Psoas muscle (tissue), 8 donors: ENCODE data around the gene CAVIN1. TPM values are rescaled to one million over a fixed set of nuclear protein-coding genes. Genes with fewer than 3 reads are reported as not detected.

Experiments used
- ATAC-seq, 4 donors: fragments of 200-7000 bp; cut with Tn5 transposase; one replicate each; pipeline ENCODE4 v1.9.1; 2020; ENCODE audit warnings: moderate library complexity in 3 of 4, mild to moderate bottlenecking in 2 of 4
- DNase-seq, 2 donors: peaks; one replicate each; pipeline ENCODE4 v3.0.0-alpha.2; 2020
- H3K27ac ChIP-seq: fragments of 200-600 bp; one replicate; pipeline ENCODE4 v1.8.0; 2022
- H3K27me3 ChIP-seq, 3 donors: fragments of 200-600 bp in 1 of 3; one replicate each; pipeline versions ENCODE4 v1.6.1 to v1.8.0; 2013 to 2022; ENCODE audit warnings: low read length in 2 of 3, mild to moderate bottlenecking in 2 of 3, moderate library complexity in 1 of 3; ENCODE audit not compliant: insufficient read depth in 3 of 3
- H3K36me3 ChIP-seq, 2 donors: fragments of 200-600 bp in 1 of 2; one replicate each; pipeline versions ENCODE4 v1.6.1 to v1.8.0; 2013 to 2022; ENCODE audit warnings: low read depth in 1 of 2, mild to moderate bottlenecking in 1 of 2, moderate library complexity in 1 of 2; ENCODE audit not compliant: insufficient read depth in 1 of 2
- H3K4me1 ChIP-seq: fragments of 200-600 bp; one replicate; pipeline ENCODE4 v1.8.0; 2022
- H3K4me3 ChIP-seq: fragments of 200-600 bp; one replicate; pipeline ENCODE4 v1.8.0; 2022; ENCODE audit warnings: mild to moderate bottlenecking
- H3K9me3 ChIP-seq: fragments of 200-600 bp; one replicate; pipeline ENCODE4 v1.8.0; 2022
- WGBS, 3 donors: extraction: QIAGEN DNeasy Blood & Tissue Kit; methylation state at CpG; one replicate each; pipeline versions ENCODE4 v1.1.6 to v1.1.7; 2013; 5-methylcytosine and 5-hydroxymethylcytosine counted together
- intact Hi-C, 2 donors: fragments of 100-400 bp; cut with DNase I; formaldehyde crosslinking; loops; one replicate each; pipeline versions ENCODE4 v1.11.0 to v1.14.2; 2022
- long read RNA-seq, 2 donors: library from polyadenylated mRNA; unstranded; transcript quantifications; one replicate each; pipeline ENCODE4 v2.0.0, GENCODE V29; 2021
- polyA plus RNA-seq, 3 donors: library from polyadenylated mRNA; stranded (reverse); fragments of 200-250 nt; gene quantifications; one replicate each; pipeline ENCODE4 v1.2.3, GENCODE V29; 2013
- total RNA-seq, 4 donors: library from RNA; stranded (reverse); fragmentation: NEBNext Ultra II Directional in 2 of 4; extraction: Animal tissue kit (Norgen Biotek cat#: 25700) in 2 of 4; gene quantifications; one replicate each; pipeline versions ENCODE4 v1.2.1 to v1.2.4, GENCODE V29; 2021 to 2023
- TF ChIP-seq, protein P1 (sequence below): fragments of 200-600 bp; IDR thresholded peaks from one replicate; pipeline ENCODE4 v1.8.0; 2022; ENCODE audit warnings: antibody characterized with exemption
- donor health status: healthy with polysubstance abuse.
- donor health status: DM: no; HTN: no; CAD: no; lungs with moderate emphysema.
- donor health status: Bipolar disorder and iron deficiency.
- donor health status: healthy.
- donor health status: DM: yes; HTN: yes; CAD: no.
- donor health status: DM: no; HTN: no; CAD: no.
- donor health status: DM: no; HTN: no; CAD: no.
- donor health status: DM: yes; HTN: yes; CAD: no.

Gene CAVIN1, protein sequence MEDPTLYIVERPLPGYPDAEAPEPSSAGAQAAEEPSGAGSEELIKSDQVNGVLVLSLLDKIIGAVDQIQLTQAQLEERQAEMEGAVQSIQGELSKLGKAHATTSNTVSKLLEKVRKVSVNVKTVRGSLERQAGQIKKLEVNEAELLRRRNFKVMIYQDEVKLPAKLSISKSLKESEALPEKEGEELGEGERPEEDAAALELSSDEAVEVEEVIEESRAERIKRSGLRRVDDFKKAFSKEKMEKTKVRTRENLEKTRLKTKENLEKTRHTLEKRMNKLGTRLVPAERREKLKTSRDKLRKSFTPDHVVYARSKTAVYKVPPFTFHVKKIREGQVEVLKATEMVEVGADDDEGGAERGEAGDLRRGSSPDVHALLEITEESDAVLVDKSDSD
- total RNA-seq, result 100 to 1,000 TPM; 109 to 151 (median 128) TPM
- 10 to 100 TPM; 69.5 to 92.6 (median 92.0) TPM for polyA plus RNA-seq
- long read RNA-seq, donor 1, transcript CAVIN1-201 (2 exons, 3,828 nt), result major isoform, 94 of 215 reads
- long read RNA-seq, donor 1, partial matches to known transcripts, result 5 of 215 reads
- long read RNA-seq, donor 1, other reads (novel, unspliced or antisense), result 116 of 215 reads
- long read RNA-seq, donor 2, transcript CAVIN1-201 (2 exons, 3,828 nt), result major isoform, 87 of 325 reads
- long read RNA-seq, donor 2, partial matches to known transcripts, result 218 of 325 reads
- long read RNA-seq, donor 2, other reads (novel, unspliced or antisense), result 20 of 325 reads

DNA sequence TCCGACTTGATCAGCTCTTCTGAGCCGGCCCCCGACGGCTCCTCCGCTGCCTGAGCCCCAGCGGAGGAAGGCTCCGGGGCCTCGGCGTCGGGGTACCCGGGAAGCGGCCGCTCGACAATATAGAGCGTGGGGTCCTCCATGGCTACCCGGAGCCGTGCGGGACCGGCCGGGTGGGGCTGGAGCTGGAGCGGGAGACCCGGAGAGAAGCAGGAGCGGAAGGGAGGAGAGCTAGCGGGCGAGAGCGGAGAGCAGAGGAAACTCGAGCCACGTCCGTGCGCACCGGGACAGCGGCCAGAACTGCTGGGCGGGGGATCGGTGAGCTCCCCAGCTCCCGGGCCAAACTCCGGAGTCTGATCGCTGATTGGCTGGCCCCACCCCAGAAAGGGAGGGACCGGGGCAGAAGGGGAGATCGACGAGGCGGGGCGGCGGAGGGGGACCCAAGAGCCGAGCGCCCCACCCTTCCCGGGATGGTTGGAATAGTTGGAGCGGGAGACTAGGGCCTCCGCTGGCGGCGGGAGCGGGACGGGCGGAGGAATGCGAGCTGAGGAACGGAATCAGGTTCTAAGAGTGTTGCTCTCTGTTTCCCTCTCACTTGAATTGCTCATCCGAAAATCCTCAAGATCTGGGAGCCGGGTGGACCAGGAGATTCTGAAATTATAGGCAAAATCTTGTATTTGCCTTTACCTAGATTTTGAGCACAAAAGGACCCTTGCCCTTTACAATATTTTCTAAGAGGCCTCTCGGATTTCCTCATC, at the start of gene CAVIN1:
Gene CAVIN1 (minus strand): TSS at position 299 of the 755 bp plus-strand sequence. CDS start 159 bp downstream, at position 140.
- Histone ChIP-seq H3K4me3 (peak within 1 kb of the TSS; percentile 91), H3K27me3 (no peaks in the 10 kb centered on the region), H3K4me1 (peaks cover 39% of the 10 kb centered on the region), H3K9me3 (no peaks in the 10 kb centered on the region), H3K36me3 (peaks cover 0 to 3% of the 10 kb centered on the region in 2 donors), H3K27ac (peak within 1 kb of the TSS; percentile 94)
- DNase-seq (peak; percentile 100), ATAC-seq (peak; percentile 88 to 90 (median 88))
- intact Hi-C loops, result loop anchor here (1.0 to 5.0 kb wide), 3 partner anchors 34 to 99 kb away; partner anchors contain the start of gene ATP6V0A1 (in 1 of the 2)
- 0 to 1% (median 1%) methylated on average over 53 to 58 of the region's 58 CpGs for WGBS, 3 donors
- TF ChIP-seq, protein P1, sequence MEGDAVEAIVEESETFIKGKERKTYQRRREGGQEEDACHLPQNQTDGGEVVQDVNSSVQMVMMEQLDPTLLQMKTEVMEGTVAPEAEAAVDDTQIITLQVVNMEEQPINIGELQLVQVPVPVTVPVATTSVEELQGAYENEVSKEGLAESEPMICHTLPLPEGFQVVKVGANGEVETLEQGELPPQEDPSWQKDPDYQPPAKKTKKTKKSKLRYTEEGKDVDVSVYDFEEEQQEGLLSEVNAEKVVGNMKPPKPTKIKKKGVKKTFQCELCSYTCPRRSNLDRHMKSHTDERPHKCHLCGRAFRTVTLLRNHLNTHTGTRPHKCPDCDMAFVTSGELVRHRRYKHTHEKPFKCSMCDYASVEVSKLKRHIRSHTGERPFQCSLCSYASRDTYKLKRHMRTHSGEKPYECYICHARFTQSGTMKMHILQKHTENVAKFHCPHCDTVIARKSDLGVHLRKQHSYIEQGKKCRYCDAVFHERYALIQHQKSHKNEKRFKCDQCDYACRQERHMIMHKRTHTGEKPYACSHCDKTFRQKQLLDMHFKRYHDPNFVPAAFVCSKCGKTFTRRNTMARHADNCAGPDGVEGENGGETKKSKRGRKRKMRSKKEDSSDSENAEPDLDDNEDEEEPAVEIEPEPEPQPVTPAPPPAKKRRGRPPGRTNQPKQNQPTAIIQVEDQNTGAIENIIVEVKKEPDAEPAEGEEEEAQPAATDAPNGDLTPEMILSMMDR, result no peak

DNA sequence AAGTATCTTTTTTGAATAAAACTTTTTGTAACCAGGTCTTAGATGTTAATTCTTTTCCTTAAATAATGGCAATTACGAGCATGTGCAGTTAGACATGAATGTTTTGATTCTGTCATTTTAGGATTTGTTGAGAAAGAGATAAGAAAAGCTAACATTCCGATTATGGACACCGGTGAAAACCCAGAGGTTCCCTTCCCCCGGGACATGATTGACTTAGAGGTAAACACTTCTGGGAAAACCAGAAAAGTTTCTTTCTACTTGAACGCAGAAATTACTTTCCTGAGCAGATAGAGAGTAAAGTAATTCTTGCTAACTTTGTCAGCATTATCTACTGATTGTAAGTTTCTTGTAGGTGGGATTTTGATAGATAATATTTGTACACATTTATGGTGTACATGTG, 44.8 kb upstream of the CAVIN1 start:
- TF ChIP-seq, protein P1, result no peak
- intact Hi-C loops, result loop anchor here in 1 of 2 donors (5.0 kb wide), 1 partner anchor 44 kb away; no protein-coding TSS in a partner anchor
- Histone ChIP-seq H3K27me3 (no peaks in the 10 kb centered on the region), H3K4me1 (peaks cover 13% of the 10 kb centered on the region), H3K36me3 (peaks cover 12 to 100% of the 10 kb centered on the region in 2 donors), H3K27ac (no peak overlapping the region), H3K9me3 (no peaks in the 10 kb centered on the region), H3K4me3 (no peak overlapping the region)
- DNase-seq, result no peak
- WGBS, 3 donors, result 93 to 94% (median 93%) methylated on average over 5 of the region's 5 CpGs
- ATAC-seq, result no peak

DNA sequence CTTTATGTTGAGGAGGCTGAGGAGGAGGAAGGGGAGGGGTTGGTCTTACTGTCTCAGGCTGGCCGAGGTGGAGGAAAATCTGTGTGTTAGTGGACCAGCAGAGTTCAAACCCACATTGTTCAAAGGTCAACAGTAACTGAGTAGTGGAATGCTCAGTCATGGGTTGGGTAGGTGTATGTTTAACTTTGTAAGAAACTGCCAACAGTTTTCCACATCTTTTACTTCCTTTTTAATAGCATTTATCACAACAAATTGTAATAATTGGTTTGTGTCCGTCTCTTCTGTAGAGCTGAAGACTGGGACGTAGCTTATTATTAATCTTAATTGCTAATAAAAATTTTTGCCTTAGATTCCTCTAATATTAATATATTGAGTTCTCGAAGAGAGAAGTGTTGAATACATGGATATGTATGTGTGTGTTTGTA, 40.9 kb upstream of the CAVIN1 start:
- Histone ChIP-seq H3K4me1 (peaks cover 35% of the 10 kb centered on the region), H3K27me3 (no peaks in the 10 kb centered on the region), H3K36me3 (peaks cover 7 to 83% of the 10 kb centered on the region in 2 donors), H3K4me3 (peak overlapping the region; percentile 31), H3K27ac (peak overlapping the region; percentile 96), H3K9me3 (no peaks in the 10 kb centered on the region)
- intact Hi-C loops, result no loop called here
- DNase-seq (no peak), ATAC-seq (no peak)
- 73 to 78% (median 73%) methylated on average over 4 of the region's 4 CpGs for whole genome bisulfite sequencing, 3 donors
- TF ChIP-seq, protein P1, result no peak

DNA sequence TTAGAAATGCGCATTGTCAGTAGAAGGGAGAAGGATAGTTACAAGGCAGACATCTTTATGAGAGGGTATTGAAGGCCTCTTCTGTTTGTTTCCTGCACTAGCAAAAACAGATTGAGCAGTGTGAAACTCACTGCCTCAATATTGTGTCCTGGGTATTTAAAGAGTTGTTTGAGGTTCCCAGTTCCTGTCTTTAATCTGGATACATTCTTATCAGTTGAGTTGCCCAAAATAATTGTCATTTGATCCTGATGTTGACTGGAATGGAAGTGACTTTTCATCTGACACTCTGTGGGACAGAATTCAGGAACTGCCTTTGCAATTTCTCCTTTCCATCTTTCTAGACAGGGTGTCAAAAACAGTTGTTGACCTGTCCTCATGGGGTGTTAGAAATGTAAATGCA, 37.3 kb upstream of the CAVIN1 start:
- Histone ChIP-seq H3K4me3 (peak overlapping the region; percentile 84), H3K9me3 (no peaks in the 10 kb centered on the region), H3K27me3 (no peaks in the 10 kb centered on the region), H3K36me3 (peaks cover 0 to 47% of the 10 kb centered on the region in 2 donors), H3K27ac (peak overlapping the region; percentile 96), H3K4me1 (peaks cover 51% of the 10 kb centered on the region)
- no peak for DNase-seq
- WGBS, 3 donors, result 72 to 86% (median 78%) methylated on average over 1 of the region's 1 CpG
- ATAC-seq, result peak; percentile 44 to 62 (median 55)
- TF ChIP-seq, protein P1, result no peak
- intact Hi-C loops, result no loop called here
